ENCODE measurements around the gene MAGEC1.

DNA sequence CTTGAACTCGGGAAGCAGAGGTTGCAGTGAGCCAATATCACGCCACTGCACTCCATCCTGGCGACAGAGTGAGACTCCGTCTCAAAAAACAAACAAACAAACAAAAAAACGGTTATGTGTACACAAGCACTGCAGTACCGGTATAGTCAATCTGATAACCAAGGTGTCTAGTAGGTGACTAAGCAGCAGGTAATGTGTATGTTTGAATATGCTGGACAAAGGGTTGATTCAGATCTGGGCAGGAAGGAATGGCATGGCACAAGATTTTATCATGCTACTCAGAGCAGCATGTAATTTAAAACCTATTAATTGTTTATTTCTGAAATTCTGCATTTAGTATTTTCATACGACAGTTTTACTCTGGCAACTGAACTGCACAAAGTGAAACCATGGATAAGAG lies 41.7 kb downstream of the MAGEC1 start:
- TF ChIP-seq, protein P1, sequence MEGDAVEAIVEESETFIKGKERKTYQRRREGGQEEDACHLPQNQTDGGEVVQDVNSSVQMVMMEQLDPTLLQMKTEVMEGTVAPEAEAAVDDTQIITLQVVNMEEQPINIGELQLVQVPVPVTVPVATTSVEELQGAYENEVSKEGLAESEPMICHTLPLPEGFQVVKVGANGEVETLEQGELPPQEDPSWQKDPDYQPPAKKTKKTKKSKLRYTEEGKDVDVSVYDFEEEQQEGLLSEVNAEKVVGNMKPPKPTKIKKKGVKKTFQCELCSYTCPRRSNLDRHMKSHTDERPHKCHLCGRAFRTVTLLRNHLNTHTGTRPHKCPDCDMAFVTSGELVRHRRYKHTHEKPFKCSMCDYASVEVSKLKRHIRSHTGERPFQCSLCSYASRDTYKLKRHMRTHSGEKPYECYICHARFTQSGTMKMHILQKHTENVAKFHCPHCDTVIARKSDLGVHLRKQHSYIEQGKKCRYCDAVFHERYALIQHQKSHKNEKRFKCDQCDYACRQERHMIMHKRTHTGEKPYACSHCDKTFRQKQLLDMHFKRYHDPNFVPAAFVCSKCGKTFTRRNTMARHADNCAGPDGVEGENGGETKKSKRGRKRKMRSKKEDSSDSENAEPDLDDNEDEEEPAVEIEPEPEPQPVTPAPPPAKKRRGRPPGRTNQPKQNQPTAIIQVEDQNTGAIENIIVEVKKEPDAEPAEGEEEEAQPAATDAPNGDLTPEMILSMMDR (IDR thresholded peaks at IDR 0.05): no peak
- no peak for TF ChIP-seq POLR2A (IDR thresholded peaks at IDR 0.05)
